HCT116 (cell line): ENCODE measurements around the gene SLC6A12. TPM values are rescaled to one million over a fixed set of nuclear protein-coding genes. Genes with fewer than 3 reads are reported as not detected.

Experiments
- ATAC-seq: fragments of 200-7000 bp; cut with Tn5 transposase; 2 replicates; pipeline ENCODE4 v1.9.1; 2020; ENCODE audit warnings: mild to moderate bottlenecking, moderate library complexity
- BruUV-seq: library from RNA; stranded (reverse); fragments of 400-500 nt; replicated peaks from 2 replicates; lab custom pipeline; 2021; lab: Mats Ljungman, UMichigan
- CTCF ChIA-PET: fragments of 300-600 bp; sonication (Branson Sonifier 250); formaldehyde crosslinking; loops from one replicate; lab custom pipeline; 2021; ENCODE audit warnings: antibody characterized with exemption; lab: Charles Lee
- POLR2A ChIA-PET: fragments of 300-600, 350-600 bp; sonication (Branson Sonifier 250); formaldehyde crosslinking; loops from one replicate; lab custom pipeline; 2021; ENCODE audit warnings: antibody characterized with exemption; lab: Charles Lee
- RAD21 ChIA-PET, 2 experiments: fragments of 300-600 bp; sonication (Branson Sonifier 250); formaldehyde crosslinking; loops; one replicate each; lab custom pipeline; 2023; ENCODE audit warnings: low total read pairs in 2 of 2; ENCODE audit not compliant: uncharacterized antibody in 2 of 2, unreplicated experiment in 2 of 2, low non-redundant PET in 1 of 2; lab: Charles Lee
- DNase-seq: peaks from one replicate; pipeline ENCODE4 v3.0.0-alpha.2; 2010; ENCODE audit warnings: low read depth, low spot score
- H2AFZ ChIP-seq: fragments of 200-600 bp; shearing (Covaris generic), sonication (generic); 2 replicates; pipeline ENCODE4 v1.6.1; 2017; ENCODE audit warnings: low read depth, mixed run types, mixed read lengths, antibody characterized with exemption, low read length; ENCODE audit not compliant: poor library complexity, severe bottlenecking
- H3K27ac ChIP-seq: 2 replicates; pipeline ENCODE4 v1.5.1; 2012; ENCODE audit warnings: low read depth, low read length
- H3K27me3 ChIP-seq: fragments of 200-600 bp; sonication (generic); 2 replicates; pipeline ENCODE4 v1.6.1; 2016; ENCODE audit warnings: mixed run types, low read length, mixed read lengths; ENCODE audit not compliant: insufficient read depth
- H3K36me3 ChIP-seq, 2 experiments: fragments of 200-500 bp in 1 of 2; fragments of 200-600 bp in 1 of 2; sonication (Bioruptor generic) in 1 of 2; sonication (generic) in 1 of 2; 2 replicates each; pipeline versions ENCODE4 v1.5.1 to v1.6.1; 2014 to 2016; ENCODE audit warnings: low read length in 2 of 2, inconsistent platforms in 1 of 2, mixed read lengths in 1 of 2, mixed run types in 1 of 2; ENCODE audit not compliant: insufficient read depth in 2 of 2, control insufficient read depth in 1 of 2
- H3K4me1 ChIP-seq, 2 experiments: fragments of 200-600 bp in 1 of 2; sonication (generic) in 1 of 2; 2 replicates each; pipeline versions ENCODE4 v1.5.1 to v1.6.1; 2012 to 2017; ENCODE audit warnings: low read length in 2 of 2, inconsistent platforms in 1 of 2, mild to moderate bottlenecking in 1 of 2, mixed read lengths in 1 of 2, mixed run types in 1 of 2, moderate library complexity in 1 of 2; ENCODE audit not compliant: insufficient read depth in 2 of 2, control insufficient read depth in 1 of 2
- H3K4me2 ChIP-seq: fragments of 200-600 bp; sonication (generic); 2 replicates; pipeline ENCODE4 v1.6.1; 2017; ENCODE audit warnings: mixed run types, low read length, mixed read lengths
- H3K4me3 ChIP-seq, 2 experiments: fragments of 200-600 bp in 1 of 2; sonication (generic) in 1 of 2; replicated peaks in 1 of 2; 2 replicates each; pipeline ENCODE4 v1.5.1; 2011 to 2016; ENCODE audit warnings: low read length in 2 of 2, control low read depth in 1 of 2, low read depth in 1 of 2, mild to moderate bottlenecking in 1 of 2, mixed read lengths in 1 of 2, mixed run types in 1 of 2
- H3K79me2 ChIP-seq: fragments of 200-600 bp; sonication (generic); 2 replicates; pipeline ENCODE4 v1.6.1; 2017; ENCODE audit warnings: mild to moderate bottlenecking, mixed run types, low read length, moderate library complexity, mixed read lengths; ENCODE audit not compliant: insufficient read depth
- H3K9ac ChIP-seq: fragments of 200-600 bp; sonication (generic); 2 replicates; pipeline ENCODE4 v1.6.1; 2016; ENCODE audit warnings: low read length, mixed read lengths
- H3K9me2 ChIP-seq: fragments of 200-600 bp; sonication (generic), shearing (Covaris generic); 2 replicates; pipeline ENCODE4 v1.6.1; 2017; ENCODE audit warnings: mixed run types, mild to moderate bottlenecking, moderate library complexity; ENCODE audit not compliant: insufficient read depth
- H3K9me3 ChIP-seq, 2 experiments: fragments of 200-500 bp in 1 of 2; fragments of 200-600 bp in 1 of 2; sonication (Bioruptor generic) in 1 of 2; sonication (generic) in 1 of 2; 2 replicates each; pipeline ENCODE4 v1.6.1; 2014 to 2017; ENCODE audit warnings: low read length in 2 of 2, mixed read lengths in 2 of 2, inconsistent platforms in 1 of 2, low read depth in 1 of 2, mild to moderate bottlenecking in 1 of 2, mixed run types in 1 of 2, moderate library complexity in 1 of 2; ENCODE audit not compliant: control insufficient read depth in 1 of 2, insufficient read depth in 1 of 2
- H4K20me1 ChIP-seq: fragments of 200-600 bp; sonication (generic), shearing (Covaris generic); 2 replicates; pipeline ENCODE4 v1.6.1; 2017; ENCODE audit warnings: mixed run types, mild to moderate bottlenecking, moderate library complexity; ENCODE audit not compliant: insufficient read depth
- ATF3 ChIP-seq: IDR thresholded peaks from 2 replicates; pipeline ENCODE4 v1.6.1; 2012
- CBX3 ChIP-seq: IDR thresholded peaks from 2 replicates; pipeline ENCODE4 v1.6.1; 2012; ENCODE audit warnings: low read depth
- CEBPB ChIP-seq: IDR thresholded peaks from 2 replicates; pipeline ENCODE4 v1.6.1; 2012; ENCODE audit warnings: low read depth
- CTCF ChIP-seq, 3 experiments: fragments of 200-600 bp in 1 of 3; sonication (generic) in 1 of 3; IDR thresholded peaks in 2 of 3; conservative IDR thresholded peaks in 1 of 3; 2 replicates each; pipeline ENCODE4 v1.5.1; 2012 to 2017; ENCODE audit warnings: low read depth in 2 of 3, low read length in 2 of 3, antibody characterized with exemption in 1 of 3, borderline replicate concordance in 1 of 3, control low read depth in 1 of 3, mild to moderate bottlenecking in 1 of 3, mixed read lengths in 1 of 3, mixed run types in 1 of 3, moderate library complexity in 1 of 3; ENCODE audit not compliant: insufficient read depth in 1 of 3
- MAX ChIP-seq: IDR thresholded peaks from 2 replicates; pipeline ENCODE4 v1.6.1; 2012
- REST ChIP-seq: IDR thresholded peaks from 2 replicates; pipeline ENCODE4 v1.6.1; 2012; ENCODE audit warnings: low read depth
- SP1 ChIP-seq: IDR thresholded peaks from 2 replicates; pipeline ENCODE4 v1.6.1; 2012; ENCODE audit warnings: low read depth
- YY1 ChIP-seq: IDR thresholded peaks from 2 replicates; pipeline ENCODE4 v1.6.1; 2011; ENCODE audit warnings: low read length, low read depth, moderate library complexity, mild to moderate bottlenecking; ENCODE audit not compliant: insufficient replicate concordance; ENCODE audit errors: extremely low read depth
- ZNF274 ChIP-seq: fragments of 200-500 bp; sonication (Bioruptor generic); IDR thresholded peaks from 2 replicates; pipeline ENCODE4 v1.6.1; 2014; ENCODE audit warnings: mild to moderate bottlenecking, low read depth, low read length, inconsistent platforms
- intact Hi-C: fragments of 100-400 bp; cut with micrococcal nuclease; formaldehyde crosslinking; loops from 2 replicates; pipeline ENCODE4 v1.10.0; 2022
- total RNA-seq: library from RNA; stranded (reverse); gene quantifications from one replicate; pipeline ENCODE4 v1.2.1, GENCODE V29; 2021; ENCODE audit not compliant: unreplicated experiment

SLC6A12 gene
- total RNA-seq, 1 experiment from 2014 or later: 0.64 TPM

GRCh38 chr12:176321-177181 lies 37.4 kb downstream of the SLC6A12 start:
- Histone ChIP-seq H3K9ac (peak overlapping the region; percentile 35; the same call in 1 of the 2 replicates), H3K36me3 (no peaks in the 10 kb centered on the region), H4K20me1 (no peaks in the 10 kb centered on the region), H3K9me2 (no peaks in the 10 kb centered on the region), H3K9me3 (no peaks in the 10 kb centered on the region), H3K27me3 (no peaks in the 10 kb centered on the region), H2AFZ (peak overlapping the region; percentile 91), H3K4me1 (peaks cover 9 to 40% of the 10 kb centered on the region in 2 experiments; a peak in 3 of 4 replicates), H3K27ac (no peak overlapping the region; the same call in 1 of the 2 replicates), H3K79me2 (no peaks in the 10 kb centered on the region), H3K4me3 (peak overlapping the region in 1 of 2 experiments; percentile 39; a peak in 2 of 4 replicates), H3K4me2 (peak overlapping the region; percentile 83)
- no TSS peak for BruUV-seq
- ChIA-PET POLR2A (interaction anchor here (1.3 kb wide), 1 partner anchor 11 kb away, joined by 3 read pairs; no protein-coding TSS in a partner anchor), RAD21 (interaction anchor here in 1 of 2 experiments (1.1 kb wide), 1 partner anchor 24 kb away, joined by 3 read pairs; no protein-coding TSS in a partner anchor), CTCF (no interaction called here)
- peak; percentile 63 for ATAC-seq
- DNase-seq: no peak
- intact Hi-C loops: no loop called here
- TF ChIP-seq MAX (no peak), YY1 (no peak), SP1 (no peak), ZNF274 (no peak), CBX3 (no peak), CEBPB (no peak), REST (no peak), ATF3 (no peak), CTCF (IDR thresholded peaks at IDR 0.05 in 2 of 3, conservative IDR thresholded peaks at IDR 0.05 in 1 of 3; ENCODE audit: borderline replicate concordance in 1 of 3, insufficient read depth in 1 of 3, low read depth in 2 of 3, low read length in 2 of 3) (no peak)
